Keratinocyte (primary cell): ENCODE results near the gene WFDC2. TPM values are rescaled to one million over a fixed set of nuclear protein-coding genes. Genes with fewer than 3 reads are reported as not detected.

ENCODE experiments used
- DNase-seq: peaks from one replicate; pipeline ENCODE4 v3.0.0-alpha.2; 2011; ENCODE audit warnings: low read depth, missing footprints, low spot score
- FAIRE-seq: peaks from 2 replicates; lab custom pipeline; 2011; peaks lifted over from hg19 to GRCh38; lab: Jason Lieb, UNC
- H2AFZ ChIP-seq: 2 replicates; pipeline ENCODE4 v1.6.0; 2012; ENCODE audit warnings: low read length, control low read depth, inconsistent platforms; ENCODE audit not compliant: control insufficient read depth
- H3K27ac ChIP-seq: 2 replicates; pipeline ENCODE4 v1.5.1; 2011; ENCODE audit warnings: low read length; ENCODE audit not compliant: control insufficient read depth, insufficient read depth
- H3K27me3 ChIP-seq: 3 replicates; pipeline ENCODE4 v1.6.0; 2011; ENCODE audit warnings: low read length; ENCODE audit not compliant: control insufficient read depth, insufficient read depth; ENCODE audit errors: extremely low read depth
- H3K36me3 ChIP-seq, 2 experiments: 2 replicates in 1 of 2; 3 replicates in 1 of 2; pipeline ENCODE4 v1.5.1; 2011; ENCODE audit warnings: low read length in 2 of 2, mild to moderate bottlenecking in 1 of 2; ENCODE audit not compliant: control insufficient read depth in 2 of 2, insufficient read depth in 2 of 2; ENCODE audit errors: extremely low read depth in 1 of 2
- H3K4me1 ChIP-seq: 3 replicates; pipeline ENCODE4 v1.5.1; 2011; ENCODE audit warnings: low read length; ENCODE audit not compliant: control insufficient read depth, insufficient read depth; ENCODE audit errors: extremely low read depth
- H3K4me2 ChIP-seq: 3 replicates; pipeline ENCODE4 v1.6.0; 2011; ENCODE audit warnings: low read depth, low read length; ENCODE audit not compliant: control insufficient read depth, insufficient read depth; ENCODE audit errors: extremely low read depth
- H3K4me3 ChIP-seq, 3 experiments: fragments of 200-600 bp in 1 of 3; sonication (generic) in 1 of 3; 2 replicates in 2 of 3; 3 replicates in 1 of 3; pipeline ENCODE4 v1.5.1; 2011 to 2016; ENCODE audit warnings: low read length in 3 of 3, mild to moderate bottlenecking in 3 of 3, control low read depth in 2 of 3, inconsistent platforms in 1 of 3, low read depth in 1 of 3, mixed read lengths in 1 of 3, mixed run types in 1 of 3, moderate library complexity in 1 of 3; ENCODE audit not compliant: control insufficient read depth in 2 of 3, insufficient read depth in 2 of 3; ENCODE audit errors: extremely low read depth in 1 of 3
- H3K79me2 ChIP-seq: 2 replicates; pipeline ENCODE4 v1.6.0; 2012; ENCODE audit warnings: low read length; ENCODE audit not compliant: control insufficient read depth, insufficient read depth
- H3K9ac ChIP-seq: 3 replicates; pipeline ENCODE4 v1.6.0; 2011; ENCODE audit warnings: low read length; ENCODE audit not compliant: control insufficient read depth, insufficient read depth; ENCODE audit errors: extremely low read depth
- H3K9me1 ChIP-seq: 3 replicates; pipeline ENCODE4 v1.6.0; 2011; ENCODE audit warnings: low read length; ENCODE audit not compliant: control insufficient read depth, insufficient read depth; ENCODE audit errors: extremely low read depth
- H3K9me3 ChIP-seq: 2 replicates; pipeline ENCODE4 v1.5.1; 2012; ENCODE audit warnings: low read depth, low read length; ENCODE audit not compliant: control insufficient read depth
- H4K20me1 ChIP-seq: 3 replicates; pipeline ENCODE4 v1.6.0; 2011; ENCODE audit warnings: low read length; ENCODE audit not compliant: control insufficient read depth, insufficient read depth; ENCODE audit errors: extremely low read depth
- EZH2 ChIP-seq: IDR thresholded peaks from one replicate; pipeline ENCODE4 v1.6.1; 2012; ENCODE audit warnings: inconsistent platforms, mild to moderate bottlenecking, low read length, moderate library complexity
- dilution Hi-C: fragments of 300-500 bp; cut with MboI; formaldehyde crosslinking; loops from one replicate; pipeline ENCODE4 v1.7.0; 2020; ENCODE audit warnings: low sequenced_read_pairs; ENCODE audit not compliant: extremely low pct_ligation_motif_present
- polyA plus RNA-seq, 5 experiments: library from polyadenylated mRNA; depleted of rRNA in 3 of 5; stranded (reverse) in 3 of 5; stranded (forward) in 1 of 5; unstranded in 1 of 5; fragments of >200 nt; gene quantifications; 1 replicate in 1 of 5; 2 replicates in 3 of 5; 3 replicates in 1 of 5; pipeline versions ENCODE4 v1.2.1 to v1.2.3, GENCODE V29; 2011 to 2012; ENCODE audit warnings: missing spikeins in 2 of 5, low read depth in 1 of 5, low replicate concordance in 1 of 5
- TF ChIP-seq, protein P1 (sequence below), 3 experiments: IDR thresholded peaks in 1 of 3; conservative IDR thresholded peaks in 1 of 3; optimal IDR thresholded peaks in 1 of 3; 2 replicates in 2 of 3; 3 replicates in 1 of 3; pipeline versions ENCODE3 to v1.5.1; 2011; ENCODE audit warnings: low read length in 3 of 3, mild to moderate bottlenecking in 3 of 3, moderate library complexity in 2 of 3, control low read depth in 1 of 3, inconsistent platforms in 1 of 3; ENCODE audit not compliant: insufficient read depth in 2 of 3; ENCODE audit errors: extremely low read depth in 1 of 3

Gene WFDC2
- polyA plus RNA-seq, 1 donor (not counting 4 experiments of a cell fraction or from before 2014, with no cell fraction given), result not detected

DNA sequence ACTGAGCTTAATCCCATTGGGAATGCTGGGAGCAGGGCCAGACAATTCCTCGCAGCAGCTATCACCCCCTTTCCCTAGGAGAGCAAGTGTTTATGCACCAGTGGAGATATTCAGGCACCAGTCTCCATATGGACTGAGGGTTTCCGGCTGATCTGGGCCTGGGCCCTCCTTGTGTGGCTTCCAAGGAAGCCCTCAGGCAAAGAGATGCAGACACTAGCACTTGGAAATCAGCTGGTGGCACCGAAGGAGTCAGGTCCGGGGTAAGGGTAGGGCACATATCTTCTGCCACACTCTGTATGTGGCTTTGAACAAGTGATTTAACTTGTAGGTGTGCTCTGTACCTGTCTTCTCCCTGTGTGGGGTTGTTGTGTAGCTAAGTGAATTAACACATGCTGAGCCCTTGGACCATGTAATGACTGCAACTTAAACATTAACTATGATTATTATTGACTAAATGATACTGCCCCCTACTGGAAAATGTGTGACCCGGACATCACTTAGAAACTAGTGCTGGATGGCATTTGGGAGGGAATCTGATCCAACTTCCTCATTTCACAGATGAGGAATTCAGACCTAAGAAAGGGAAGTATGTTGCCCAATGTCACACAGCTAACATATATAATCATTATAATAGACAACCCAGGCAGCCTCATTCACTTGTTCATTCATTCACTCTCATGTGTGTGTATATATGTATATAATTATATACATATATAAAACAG, 19.3 kb upstream of the WFDC2 start:
- no peaks in the 10 kb centered on the region for H3K79me2 ChIP-seq
- H3K9ac ChIP-seq, result no peak overlapping the region
- FAIRE-seq (peak; percentile 48), DNase-seq (no peak)
- no peaks in the 10 kb centered on the region for H3K9me1 ChIP-seq
- dilution Hi-C loops, result no loop called here
- no peaks in the 10 kb centered on the region for H3K36me3 ChIP-seq
- H2AFZ ChIP-seq, result no peak overlapping the region
- peaks cover 5% of the 10 kb centered on the region for H3K27me3 ChIP-seq
- no peak for TF ChIP-seq EZH2
- TF ChIP-seq, protein P1, sequence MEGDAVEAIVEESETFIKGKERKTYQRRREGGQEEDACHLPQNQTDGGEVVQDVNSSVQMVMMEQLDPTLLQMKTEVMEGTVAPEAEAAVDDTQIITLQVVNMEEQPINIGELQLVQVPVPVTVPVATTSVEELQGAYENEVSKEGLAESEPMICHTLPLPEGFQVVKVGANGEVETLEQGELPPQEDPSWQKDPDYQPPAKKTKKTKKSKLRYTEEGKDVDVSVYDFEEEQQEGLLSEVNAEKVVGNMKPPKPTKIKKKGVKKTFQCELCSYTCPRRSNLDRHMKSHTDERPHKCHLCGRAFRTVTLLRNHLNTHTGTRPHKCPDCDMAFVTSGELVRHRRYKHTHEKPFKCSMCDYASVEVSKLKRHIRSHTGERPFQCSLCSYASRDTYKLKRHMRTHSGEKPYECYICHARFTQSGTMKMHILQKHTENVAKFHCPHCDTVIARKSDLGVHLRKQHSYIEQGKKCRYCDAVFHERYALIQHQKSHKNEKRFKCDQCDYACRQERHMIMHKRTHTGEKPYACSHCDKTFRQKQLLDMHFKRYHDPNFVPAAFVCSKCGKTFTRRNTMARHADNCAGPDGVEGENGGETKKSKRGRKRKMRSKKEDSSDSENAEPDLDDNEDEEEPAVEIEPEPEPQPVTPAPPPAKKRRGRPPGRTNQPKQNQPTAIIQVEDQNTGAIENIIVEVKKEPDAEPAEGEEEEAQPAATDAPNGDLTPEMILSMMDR (optimal IDR thresholded peaks at IDR 0.05 in 1 of 3, IDR thresholded peaks at IDR 0.05 in 1 of 3, conservative IDR thresholded peaks at IDR 0.05 in 1 of 3; ENCODE audit: extremely low read depth in 1 of 3, insufficient read depth in 2 of 3, low read length in 3 of 3), result peak; percentile 58 to 64 (median 58)
- no peak overlapping the region for H3K27ac ChIP-seq
- H3K4me3 ChIP-seq, result no peak overlapping the region
- no peak overlapping the region for H3K4me2 ChIP-seq
- no peaks in the 10 kb centered on the region for H4K20me1 ChIP-seq
- no peaks in the 10 kb centered on the region for H3K4me1 ChIP-seq
- H3K9me3 ChIP-seq, result no peaks in the 10 kb centered on the region

DNA sequence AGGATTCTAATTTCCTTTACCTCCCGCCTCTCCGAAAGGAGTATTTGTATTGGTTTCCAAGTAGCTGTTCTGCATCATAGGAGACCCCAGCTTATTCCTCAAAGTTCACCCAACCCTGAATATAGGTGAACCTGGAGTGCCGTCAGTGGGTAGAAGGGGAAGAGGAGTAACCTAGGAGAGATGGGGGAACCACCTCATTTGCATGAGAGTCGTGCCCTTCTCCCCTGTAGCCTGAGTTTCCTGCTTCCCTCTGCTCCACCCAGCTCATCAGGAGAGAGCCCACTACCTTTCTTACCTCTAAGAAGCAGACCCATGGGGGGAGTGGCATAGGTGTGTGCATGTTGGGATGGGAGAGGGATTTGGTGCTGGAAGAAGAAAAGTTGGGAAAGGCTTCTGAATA, 17.3 kb upstream of the WFDC2 start:
- H3K36me3 ChIP-seq, result no peaks in the 10 kb centered on the region
- H3K4me1 ChIP-seq, result no peaks in the 10 kb centered on the region
- no peak overlapping the region for H2AFZ ChIP-seq
- H3K27me3 ChIP-seq, result peaks cover 5% of the 10 kb centered on the region
- H3K27ac ChIP-seq, result no peak overlapping the region
- FAIRE-seq, result no peak
- DNase-seq, result no peak
- H4K20me1 ChIP-seq, result no peaks in the 10 kb centered on the region
- H3K4me3 ChIP-seq, result no peak overlapping the region
- H3K9me3 ChIP-seq, result no peaks in the 10 kb centered on the region
- H3K9ac ChIP-seq, result no peak overlapping the region
- H3K79me2 ChIP-seq, result no peaks in the 10 kb centered on the region
- dilution Hi-C loops, result no loop called here
- H3K4me2 ChIP-seq, result no peak overlapping the region
- H3K9me1 ChIP-seq, result no peaks in the 10 kb centered on the region
- TF ChIP-seq, protein P1 (optimal IDR thresholded peaks at IDR 0.05 in 1 of 3, IDR thresholded peaks at IDR 0.05 in 1 of 3, conservative IDR thresholded peaks at IDR 0.05 in 1 of 3; ENCODE audit: extremely low read depth in 1 of 3, insufficient read depth in 2 of 3, low read length in 3 of 3), result no peak
- no peak for TF ChIP-seq EZH2
